A673 (cell line): ENCODE results near the gene LDB3.

Experiments
- EZH2 ChIP-seq: fragments of 200-600 bp; sonication (generic); IDR thresholded peaks from 2 replicates; pipeline ENCODE4 v1.6.1; 2017; ENCODE audit warnings: borderline replicate concordance, low read depth, mild to moderate bottlenecking, mixed read lengths, antibody characterized with exemption, low read length; ENCODE audit not compliant: poor library complexity, severe bottlenecking
- TF ChIP-seq, protein P1 (sequence below): fragments of 300-800, 200-600 bp; sonication (generic); conservative IDR thresholded peaks from 2 replicates; pipeline ENCODE4 v1.5.1; 2017; ENCODE audit warnings: low read depth, mild to moderate bottlenecking, antibody characterized with exemption, low read length, moderate library complexity, mixed read lengths

DNA sequence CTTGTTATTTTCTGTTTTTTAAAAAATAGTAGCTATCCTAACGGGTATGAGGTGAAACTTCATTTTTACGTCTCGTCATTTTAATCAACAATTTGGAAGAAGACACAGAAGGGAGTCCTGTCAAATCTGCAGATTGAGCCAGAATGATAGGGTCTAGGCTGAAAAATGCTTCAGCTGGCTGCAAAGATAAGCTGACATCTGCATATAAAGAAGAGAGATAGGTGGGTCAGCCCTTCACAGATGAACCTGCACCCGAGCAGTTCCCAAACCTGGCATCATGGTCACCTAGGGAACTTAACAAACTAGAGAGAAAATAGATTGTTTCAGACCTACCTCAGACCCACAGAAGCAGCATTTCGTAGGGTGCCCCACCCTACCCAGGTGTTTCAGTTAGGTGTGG, 52.9 kb downstream of the LDB3 start:
- TF ChIP-seq EZH2 = no peak
- TF ChIP-seq, protein P1, sequence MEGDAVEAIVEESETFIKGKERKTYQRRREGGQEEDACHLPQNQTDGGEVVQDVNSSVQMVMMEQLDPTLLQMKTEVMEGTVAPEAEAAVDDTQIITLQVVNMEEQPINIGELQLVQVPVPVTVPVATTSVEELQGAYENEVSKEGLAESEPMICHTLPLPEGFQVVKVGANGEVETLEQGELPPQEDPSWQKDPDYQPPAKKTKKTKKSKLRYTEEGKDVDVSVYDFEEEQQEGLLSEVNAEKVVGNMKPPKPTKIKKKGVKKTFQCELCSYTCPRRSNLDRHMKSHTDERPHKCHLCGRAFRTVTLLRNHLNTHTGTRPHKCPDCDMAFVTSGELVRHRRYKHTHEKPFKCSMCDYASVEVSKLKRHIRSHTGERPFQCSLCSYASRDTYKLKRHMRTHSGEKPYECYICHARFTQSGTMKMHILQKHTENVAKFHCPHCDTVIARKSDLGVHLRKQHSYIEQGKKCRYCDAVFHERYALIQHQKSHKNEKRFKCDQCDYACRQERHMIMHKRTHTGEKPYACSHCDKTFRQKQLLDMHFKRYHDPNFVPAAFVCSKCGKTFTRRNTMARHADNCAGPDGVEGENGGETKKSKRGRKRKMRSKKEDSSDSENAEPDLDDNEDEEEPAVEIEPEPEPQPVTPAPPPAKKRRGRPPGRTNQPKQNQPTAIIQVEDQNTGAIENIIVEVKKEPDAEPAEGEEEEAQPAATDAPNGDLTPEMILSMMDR = no peak
